Activated T-helper 2 cell treated with anti-CD3 and anti-CD28 coated beads, Interferon-gamma antibody, Interleukin-2, Interleukin-4, amounts not matched to agents 10 μg/mL and 5 μg/mL and 100 μg/mL, durations not matched to agents 14 hours and 24 hours and 36 hours (primary cell): ENCODE results near the gene SLC22A16. TPM values are rescaled to one million over a fixed set of nuclear protein-coding genes. Genes with fewer than 3 reads are reported as not detected.

ENCODE experiments used
- total RNA-seq: library from RNA; stranded (reverse); gene quantifications from 2 replicates; pipeline ENCODE4 v1.2.3, GENCODE V29; 2022

The SLC22A16 gene
- total RNA-seq, 1 donor from 2014 or later, result not detected

Other genes starting within 250 kb of the SLC22A16 start
- not detected in 2 replicates for gene METTL24, start 118.3 kb downstream of the SLC22A16 start, total RNA-seq
- not detected in 2 replicates for gene DDO, start 61.0 kb downstream of the SLC22A16 start, total RNA-seq